GM23338 (cell line): ENCODE results near the gene PPP2CA. TPM values are rescaled to one million over a fixed set of nuclear protein-coding genes. Genes with fewer than 3 reads are reported as not detected.

Experiments used
- ATAC-seq: fragments of 200-7000 bp; cut with Tn5 transposase; 3 replicates; pipeline ENCODE4 v1.9.1; 2020
- DNase-seq: peaks from one replicate; pipeline ENCODE4 v3.0.0-alpha.2; 2015; ENCODE audit warnings: low spot score
- H2AFZ ChIP-seq: fragments of 200-600 bp; sonication (generic); 2 replicates; pipeline ENCODE4 v1.8.0; 2016; ENCODE audit warnings: antibody characterized with exemption, mild to moderate bottlenecking, moderate library complexity
- H3F3A ChIP-seq: fragments of 200-600 bp; sonication (generic); replicated peaks from 2 replicates; pipeline ENCODE4 v1.8.0; 2017; ENCODE audit warnings: antibody characterized with exemption, mixed run types, low read depth
- H3K27ac ChIP-seq: fragments of 200-600 bp; sonication (generic); 2 replicates; pipeline ENCODE4 v1.6.1; 2016; ENCODE audit warnings: low read depth
- H3K27me3 ChIP-seq: fragments of 200-600 bp; sonication (generic); 2 replicates; pipeline ENCODE4 v1.8.0; 2016; ENCODE audit warnings: mild to moderate bottlenecking, mixed run types, moderate library complexity; ENCODE audit not compliant: insufficient read depth
- H3K36me3 ChIP-seq: fragments of 200-600 bp; sonication (generic); 2 replicates; pipeline ENCODE4 v1.8.0; 2016; ENCODE audit warnings: mild to moderate bottlenecking; ENCODE audit not compliant: insufficient read depth
- H3K4me1 ChIP-seq: fragments of 200-600 bp; sonication (generic); 2 replicates; pipeline ENCODE4 v1.8.0; 2016; ENCODE audit warnings: mild to moderate bottlenecking, moderate library complexity; ENCODE audit not compliant: insufficient read depth
- H3K4me2 ChIP-seq: fragments of 200-600 bp; sonication (generic); 2 replicates; pipeline ENCODE4 v1.7.1; 2017; ENCODE audit warnings: mixed run types
- H3K4me3 ChIP-seq: fragments of 200-600 bp; sonication (generic); 2 replicates; pipeline ENCODE4 v1.6.1; 2016; ENCODE audit warnings: mixed run types
- H3K79me2 ChIP-seq: fragments of 200-600 bp; sonication (generic); replicated peaks from 2 replicates; pipeline ENCODE4 v1.8.0; 2017; ENCODE audit warnings: mild to moderate bottlenecking; ENCODE audit not compliant: insufficient read depth
- H3K9me2 ChIP-seq: fragments of 200-600 bp; sonication (generic); 2 replicates; pipeline ENCODE4 v1.8.0; 2017; ENCODE audit not compliant: insufficient read depth
- H4K20me1 ChIP-seq: fragments of 200-600 bp; sonication (generic); replicated peaks from 2 replicates; pipeline ENCODE4 v1.8.0; 2017; ENCODE audit warnings: mild to moderate bottlenecking; ENCODE audit not compliant: insufficient read depth
- H3K27ac Mint-ChIP-seq: 2 replicates; pipeline ENCODE4 v1.8.0; 2020; ENCODE audit warnings: inconsistent platforms, mild to moderate bottlenecking, moderate library complexity, mixed read lengths
- H3K27me3 Mint-ChIP-seq: 3 replicates; pipeline ENCODE4 v1.8.0; 2022; ENCODE audit warnings: low read depth, mild to moderate bottlenecking, moderate library complexity, mixed read lengths, inconsistent platforms; ENCODE audit not compliant: insufficient read depth, poor library complexity
- H3K36me3 Mint-ChIP-seq: 3 replicates; pipeline ENCODE4 v1.8.0; 2021; ENCODE audit warnings: low read depth, mild to moderate bottlenecking, inconsistent platforms, moderate library complexity, mixed read lengths
- H3K4me1 Mint-ChIP-seq: 3 replicates; pipeline ENCODE4 v1.8.0; 2020; ENCODE audit warnings: mild to moderate bottlenecking, inconsistent platforms, mixed read lengths
- H3K4me3 Mint-ChIP-seq: 3 replicates; pipeline ENCODE4 v1.8.0; 2021; ENCODE audit warnings: moderate library complexity, mild to moderate bottlenecking, inconsistent platforms, mixed read lengths
- H3K9me3 Mint-ChIP-seq: 3 replicates; pipeline ENCODE4 v1.8.0; 2020; ENCODE audit warnings: moderate library complexity, mild to moderate bottlenecking, inconsistent platforms, mixed read lengths
- CREB1 ChIP-seq: fragments of 250-450 bp; sonication (Bioruptor Pico); IDR thresholded peaks from 2 replicates; pipeline ENCODE4 v1.5.0; 2020; ENCODE audit warnings: low read depth, mild to moderate bottlenecking, moderate library complexity
- CTCF ChIP-seq, 2 experiments: fragments of 200-600 bp in 1 of 2; sonication (generic) in 1 of 2; conservative IDR thresholded peaks; 2 replicates each; pipeline versions ENCODE4 v1.5.1 to v1.6.1; 2016 to 2017; ENCODE audit warnings: antibody characterized with exemption in 2 of 2, low read depth in 2 of 2, mild to moderate bottlenecking in 2 of 2, moderate library complexity in 1 of 2
- ETS1 ChIP-seq: IDR thresholded peaks from 2 replicates; pipeline ENCODE4 v1.6.1; 2016; ENCODE audit warnings: antibody characterized with exemption
- EZH2 ChIP-seq: fragments of 200-600 bp; sonication (generic); IDR thresholded peaks from one replicate; pipeline ENCODE4 v1.8.0; 2017; ENCODE audit warnings: antibody characterized with exemption, mild to moderate bottlenecking, low read depth; ENCODE audit not compliant: unreplicated experiment
- EZH2phosphoT487 ChIP-seq: fragments of 200-600 bp; sonication (generic); IDR thresholded peaks from one replicate; pipeline ENCODE4 v1.8.1; 2018; ENCODE audit warnings: antibody characterized with exemption; ENCODE audit not compliant: unreplicated experiment
- JUNB ChIP-seq: IDR thresholded peaks from one replicate; pipeline ENCODE4 v1.6.1; 2016; ENCODE audit warnings: antibody characterized with exemption; ENCODE audit not compliant: unreplicated experiment
- NANOG ChIP-seq: IDR thresholded peaks from 2 replicates; pipeline ENCODE4 v1.6.1; 2016; ENCODE audit warnings: antibody characterized with exemption, borderline replicate concordance
- POLR2AphosphoS5 ChIP-seq: IDR thresholded peaks from 2 replicates; pipeline ENCODE4 v1.6.1; 2016; ENCODE audit warnings: antibody characterized with exemption, low read depth
- REST ChIP-seq: IDR thresholded peaks from one replicate; pipeline ENCODE4 v1.6.1; 2018; ENCODE audit warnings: antibody characterized with exemption; ENCODE audit not compliant: unreplicated experiment
- STAT1 ChIP-seq: IDR thresholded peaks from one replicate; pipeline ENCODE4 v1.6.1; 2016; ENCODE audit warnings: antibody characterized with exemption; ENCODE audit not compliant: unreplicated experiment
- ZNF114 ChIP-seq: fragments of 250-450 bp; sonication (Bioruptor Pico); IDR thresholded peaks from 2 replicates; pipeline ENCODE4 v1.5.0; 2020; ENCODE audit warnings: mild to moderate bottlenecking, moderate library complexity
- ZNF331 ChIP-seq: fragments of 250-450 bp; sonication (Bioruptor Pico); IDR thresholded peaks from 2 replicates; pipeline ENCODE4 v1.5.0; 2020; ENCODE audit warnings: low read depth, mild to moderate bottlenecking, moderate library complexity
- ZNF462 ChIP-seq: fragments of 250-450 bp; sonication (Bioruptor Pico); IDR thresholded peaks from 2 replicates; pipeline ENCODE4 v1.5.0; 2020; ENCODE audit warnings: mild to moderate bottlenecking, moderate library complexity
- polyA plus RNA-seq: library from polyadenylated mRNA; unstranded; fragments of >200 nt; fragmentation: Nextera tagmentation; extraction: Ambion mirVana; gene quantifications from 2 replicates; pipeline ENCODE4 v1.2.1, GENCODE V29; 2016
- total RNA-seq: library from RNA; depleted of rRNA; stranded (reverse); fragments of >200 nt; shearing (Covaris generic); gene quantifications from 2 replicates; pipeline ENCODE4 v1.2.3, GENCODE V29; 2014

PPP2CA gene
- total and polyA plus RNA-seq, 2 experiments from 2014 or later, result 131 to 316 TPM

GRCh38 chr5:134268019-134268601, 42.2 kb upstream of the PPP2CA start:
- no peak for DNase-seq
- H3K27ac ChIP-seq, result no peak overlapping the region

More at GRCh38 chr5:134268019-134268601, 42.2 kb upstream of the PPP2CA start:
- Histone ChIP-seq H2AFZ (no peak overlapping the region), H3K36me3 (peaks cover 11% of the 10 kb centered on the region), H3K4me3 (no peak overlapping the region), H3F3A (no peaks in the 10 kb centered on the region), H3K4me2 (no peak overlapping the region), H3K9me2 (0 out of 2 replicates have a peak, but pooled peaks cover 5% of the 10 kb centered on the region), H3K4me1 (no peaks in the 10 kb centered on the region), H3K79me2 (no peaks in the 10 kb centered on the region), H4K20me1 (no peaks in the 10 kb centered on the region), H3K27me3 (no peaks in the 10 kb centered on the region)
- H3K27ac Mint-ChIP-seq, result no peak overlapping the region
- H3K27me3 Mint-ChIP-seq, result peaks cover 3% of the 10 kb centered on the region
- H3K36me3 Mint-ChIP-seq, result peaks cover 16% of the 10 kb centered on the region
- H3K9me3 Mint-ChIP-seq, result peaks cover 34% of the 10 kb centered on the region
- TF ChIP-seq ZNF331 (CRISPR knock-in tag), result no peak
- no peak for TF ChIP-seq EZH2
- no peak for TF ChIP-seq JUNB
- TF ChIP-seq ZNF462 (CRISPR knock-in tag), result no peak
- TF ChIP-seq CREB1, result no peak
- TF ChIP-seq STAT1, result no peak
- no peak for TF ChIP-seq REST
- no peak for TF ChIP-seq NANOG
- no peak for TF ChIP-seq ETS1
- no peak for TF ChIP-seq POLR2AphosphoS5
- no peak for TF ChIP-seq CTCF (conservative IDR thresholded peaks at IDR 0.05; ENCODE audit: low read depth in 2 of 2)
- no peak for TF ChIP-seq EZH2phosphoT487
- no peak for TF ChIP-seq ZNF114 (CRISPR knock-in tag)
- ATAC-seq, result no peak
- H3K4me1 Mint-ChIP-seq, result no peaks in the 10 kb centered on the region
- H3K4me3 Mint-ChIP-seq, result no peak overlapping the region
